Motor neuron (in vitro differentiated cells): ENCODE data around the gene UMODL1. TPM values are rescaled to one million over a fixed set of nuclear protein-coding genes. Genes with fewer than 3 reads are reported as not detected.

Experiments used
- ATAC-seq, 8 experiments: fragments of 200-7000 bp; cut with Tn5 transposase; replicated peaks in 6 of 8; 2 replicates each; pipeline ENCODE4 v1.8.0; 2021; ENCODE audit warnings: mild to moderate bottlenecking in 8 of 8, moderate library complexity in 8 of 8
- H3K27ac ChIP-seq, 2 donors: fragments of 250-450 bp; sonication (Bioruptor Pico); 2 replicates each; pipeline ENCODE4 v1.9.0; 2021; ENCODE audit warnings: antibody characterized with exemption in 2 of 2, mild to moderate bottlenecking in 2 of 2, moderate library complexity in 1 of 2
- H3K4me1 ChIP-seq, 2 donors: fragments of 250-450 bp; sonication (Bioruptor Pico); replicated peaks in 1 of 2; 2 replicates each; pipeline ENCODE4 v1.6.1; 2021; ENCODE audit warnings: antibody characterized with exemption in 2 of 2, mild to moderate bottlenecking in 2 of 2, moderate library complexity in 1 of 2
- H3K4me3 ChIP-seq, 5 donors: fragments of 250-450 bp; sonication (Bioruptor Pico); 2 replicates each; pipeline ENCODE4 v1.9.0; 2021; ENCODE audit warnings: antibody characterized with exemption in 5 of 5, mild to moderate bottlenecking in 5 of 5, moderate library complexity in 4 of 5
- WGBS, 10 experiments: fragments of 450-650 bp; shearing (Covaris generic); methylation state at CpG; one replicate each; pipeline ENCODE4 v1.0.0; 2022; 5-methylcytosine and 5-hydroxymethylcytosine counted together
- in situ Hi-C, 9 experiments: fragments of 400-800 bp; cut with MboI; loops; one replicate each; pipeline ENCODE4 v1.15.0; 2021; ENCODE audit warnings: low sequenced_read_pairs in 9 of 9, low pct_unique_long_range_greater_than_20kb in 2 of 9; ENCODE audit not compliant: unreplicated experiment in 9 of 9
- total RNA-seq, 8 experiments: library from RNA; unstranded; fragments of 300-600 nt; gene quantifications; 2 replicates each; pipeline versions ENCODE4 v1.2.3 to v1.2.4, GENCODE V29; 2022

Gene UMODL1
- total RNA-seq, 8 experiments from 2014 or later = 0.09 to 0.95 (median 0.31) TPM; not detected in 1

- peaks cover 8% of the 10 kb centered on the region in 2 donors for H3K4me1 ChIP-seq
- H3K4me3 ChIP-seq = no peak overlapping the region
- WGBS, 10 experiments = 93 to 100% methylated on average over 1 to 3 of the region's 4 CpGs; no CpG with 5 or more reads in 8 of the 10 experiments
- no peak overlapping the region for H3K27ac ChIP-seq
- no peak for ATAC-seq
- in situ Hi-C loops = no loop called here
Measured at GRCh38 chr21:42031816-42032215, 39.3 kb upstream of the UMODL1 start.

DNA sequence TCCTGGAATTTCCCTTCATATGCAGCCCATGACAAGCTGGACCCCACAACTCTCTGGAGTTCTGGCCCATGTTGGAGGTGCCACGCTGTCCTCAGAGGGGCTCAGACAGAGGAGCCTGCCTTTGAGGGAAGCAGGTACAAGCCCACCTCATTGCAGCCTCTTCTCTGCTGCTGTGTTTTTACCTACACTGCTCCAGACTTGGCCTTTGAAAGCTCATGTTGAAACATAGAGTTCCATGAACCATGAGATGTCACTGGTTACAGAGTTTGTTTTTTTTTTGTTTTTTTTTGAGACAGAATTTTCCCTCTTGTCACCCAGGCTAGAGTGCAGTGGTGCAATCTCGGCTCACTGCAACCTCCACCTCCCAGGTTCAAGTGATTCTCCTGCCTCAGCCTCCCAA lies 38.9 kb upstream of the UMODL1 start:
- WGBS, 10 experiments = 60 to 100% methylated on average over 1 of the region's 2 CpGs; no CpG with 5 or more reads in 8 of the 10 experiments
- no peak overlapping the region for H3K27ac ChIP-seq
- H3K4me3 ChIP-seq = no peak overlapping the region
- H3K4me1 ChIP-seq = peaks cover 8% of the 10 kb centered on the region in 2 donors
- in situ Hi-C loops = no loop called here
- no peak for ATAC-seq

GRCh38 chr21:42032968-42033367 lies 38.1 kb upstream of the UMODL1 start:
- Histone ChIP-seq H3K27ac (no peak overlapping the region), H3K4me1 (peaks cover 3% of the 10 kb centered on the region in 2 donors), H3K4me3 (no peak overlapping the region)
- in situ Hi-C loops = no loop called here
- peak in 1 of 8 experiments; percentile 32 for ATAC-seq
- 90 to 100% methylated on average over 1 to 2 of the region's 3 CpGs; no CpG with 5 or more reads in 8 of the 10 experiments for WGBS, 10 experiments

DNA sequence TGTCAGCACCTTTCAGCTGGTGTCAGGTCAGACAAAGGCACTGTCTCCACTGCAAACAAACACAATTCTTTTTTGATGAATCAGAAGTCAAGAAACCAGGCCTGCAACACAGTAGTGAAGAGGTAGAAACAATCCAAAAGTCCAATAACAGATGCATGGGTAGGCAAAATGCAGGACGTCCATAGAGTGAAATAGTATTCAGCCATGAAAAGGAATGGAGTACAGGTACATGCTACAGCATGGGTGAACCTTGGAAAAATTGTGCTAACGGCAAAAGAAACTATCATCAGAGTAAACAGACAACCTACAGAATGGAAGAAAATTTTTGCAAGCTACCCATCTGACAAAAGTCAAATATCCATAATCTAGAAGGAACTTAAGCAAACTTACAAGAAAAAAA lies 34.8 kb upstream of the UMODL1 start:
- WGBS, 10 experiments = 48 to 100% (median 85%) methylated on average over 1 to 2 of the region's 2 CpGs
- no peak for ATAC-seq
- Histone ChIP-seq H3K4me1 (peaks cover 9 to 16% of the 10 kb centered on the region in 2 donors), H3K4me3 (no peak overlapping the region), H3K27ac (no peak overlapping the region)
- in situ Hi-C loops = no loop called here

DNA sequence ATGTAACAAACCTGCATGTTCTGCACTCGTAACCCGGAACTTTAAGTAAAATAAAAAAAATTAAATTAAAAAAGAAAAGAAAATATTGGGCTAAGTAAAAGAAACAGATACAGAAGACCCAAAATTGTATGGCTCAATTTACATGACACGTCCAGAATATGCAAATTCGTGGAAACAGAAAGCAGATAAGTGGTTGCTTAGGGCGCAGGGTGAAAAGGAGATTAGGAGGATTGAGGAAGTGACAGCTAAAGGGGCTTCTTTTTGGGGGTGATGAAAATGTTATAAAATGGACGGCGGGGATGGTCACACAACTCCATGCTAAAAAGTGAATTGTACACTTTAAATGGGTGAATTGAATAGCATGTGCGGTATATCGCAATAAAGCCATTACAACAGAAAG lies 33.6 kb upstream of the UMODL1 start:
- in situ Hi-C loops = no loop called here
- WGBS, 10 experiments = 71 to 100% (median 87%) methylated on average over 3 to 9 of the region's 9 CpGs
- no peak for ATAC-seq
- Histone ChIP-seq H3K4me1 (peaks cover 9 to 16% of the 10 kb centered on the region in 2 donors), H3K27ac (no peak overlapping the region), H3K4me3 (no peak overlapping the region)

DNA sequence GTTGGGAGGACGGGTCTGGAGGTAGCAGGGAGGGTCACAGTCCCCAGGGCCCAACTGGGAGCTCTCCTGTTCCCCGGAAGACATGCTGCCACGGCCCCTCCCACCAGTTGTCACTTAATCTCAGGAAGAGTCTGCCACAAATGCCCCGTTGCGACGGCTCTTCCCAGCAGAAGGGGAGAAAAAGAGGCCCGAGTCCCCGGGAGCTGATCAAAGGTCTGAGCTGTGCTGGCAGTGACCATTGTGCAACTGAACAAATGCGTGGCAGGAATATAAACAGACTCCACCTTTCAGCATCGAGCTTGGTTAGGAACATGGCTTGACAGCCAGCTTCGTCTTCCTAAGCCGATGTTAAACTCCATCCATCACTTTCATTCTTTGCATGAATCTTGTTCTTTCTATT lies 33.2 kb upstream of the UMODL1 start:
- Histone ChIP-seq H3K4me3 (no peak overlapping the region), H3K27ac (no peak overlapping the region), H3K4me1 (peaks cover 12 to 16% of the 10 kb centered on the region in 2 donors)
- WGBS, 10 experiments = 16 to 97% (median 38%) methylated on average over 1 to 9 of the region's 12 CpGs; no CpG with 5 or more reads in 2 of the 10 experiments
- in situ Hi-C loops = no loop called here
- peak in 5 of 8 experiments; percentile 43 to 61 (median 51) for ATAC-seq

DNA sequence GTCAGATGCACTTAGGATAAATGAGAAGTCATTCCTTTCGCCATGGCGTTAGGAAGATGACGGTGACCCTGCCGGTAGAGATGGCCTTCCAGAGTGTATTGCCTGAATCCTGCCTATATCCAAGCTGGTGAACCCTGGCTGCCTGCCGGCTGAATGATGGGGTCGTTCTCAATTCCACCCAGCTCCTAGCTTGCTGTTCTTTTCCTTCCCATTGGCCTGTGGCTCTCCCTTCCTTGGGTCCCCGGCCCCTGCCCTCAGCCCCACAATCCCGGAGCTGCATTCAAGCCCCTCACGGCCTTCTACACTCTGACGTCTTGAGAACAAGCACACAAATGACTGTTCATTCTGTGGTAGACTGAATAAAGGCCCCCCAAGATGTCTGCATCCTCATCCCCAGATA lies 32.7 kb upstream of the UMODL1 start:
- 79 to 98% (median 89%) methylated on average over 3 to 6 of the region's 10 CpGs; no CpG with 5 or more reads in 5 of the 10 experiments for WGBS, 10 experiments
- Histone ChIP-seq H3K4me1 (peaks cover 15 to 16% of the 10 kb centered on the region in 2 donors), H3K4me3 (no peak overlapping the region), H3K27ac (no peak overlapping the region)
- in situ Hi-C loops = no loop called here
- ATAC-seq = no peak

GRCh38 chr21:42038826-42039425 lies 32.2 kb upstream of the UMODL1 start:
- Histone ChIP-seq H3K4me3 (no peak overlapping the region), H3K4me1 (peaks cover 15 to 16% of the 10 kb centered on the region in 2 donors), H3K27ac (no peak overlapping the region)
- in situ Hi-C loops = no loop called here
- 13 to 100% (median 86%) methylated on average over 3 to 6 of the region's 8 CpGs; no CpG with 5 or more reads in 4 of the 10 experiments for WGBS, 10 experiments
- ATAC-seq = peak in 3 of 8 experiments; percentile 16 to 51 (median 26)

- in situ Hi-C loops = no loop called here
- peak in 3 of 8 experiments; percentile 51 to 71 (median 62) for ATAC-seq
- Histone ChIP-seq H3K27ac (no peak overlapping the region), H3K4me3 (no peak overlapping the region), H3K4me1 (peaks cover 15 to 16% of the 10 kb centered on the region in 2 donors)
- WGBS, 10 experiments = 7 to 100% (median 61%) methylated on average over 1 to 3 of the region's 5 CpGs; no CpG with 5 or more reads in 6 of the 10 experiments
Measured at GRCh38 chr21:42039470-42039901, 31.6 kb upstream of the UMODL1 start.

DNA sequence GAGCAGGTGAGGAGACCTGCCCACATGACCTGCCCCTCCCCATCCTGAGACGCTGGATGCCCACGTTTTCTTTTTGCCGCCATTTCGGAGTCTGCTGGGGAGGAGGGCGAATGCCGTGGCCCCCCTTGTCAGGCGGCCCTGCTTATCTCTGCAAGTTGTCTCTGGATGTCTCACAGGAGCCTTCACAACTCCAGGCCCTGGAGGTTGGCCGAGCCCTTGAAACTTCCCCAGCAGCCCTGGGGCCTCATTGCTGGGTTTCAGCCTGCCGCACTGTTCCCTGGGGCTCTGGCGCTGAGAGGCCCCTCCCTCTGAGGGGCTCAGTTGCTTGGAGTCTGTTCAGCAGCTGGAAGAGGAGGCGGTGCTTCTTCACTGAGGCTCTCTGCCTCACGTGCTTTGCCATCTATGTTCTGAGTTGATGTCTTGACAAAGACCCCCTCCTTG lies 31.2 kb upstream of the UMODL1 start:
- ATAC-seq = peak in 7 of 8 experiments; percentile 50 to 86 (median 81)
- WGBS, 10 experiments = 49 to 100% (median 73%) methylated on average over 1 to 9 of the region's 12 CpGs; no CpG with 5 or more reads in 4 of the 10 experiments
- no peak overlapping the region for H3K4me3 ChIP-seq
- no peak overlapping the region for H3K27ac ChIP-seq
- in situ Hi-C loops = no loop called here
- peaks cover 15 to 16% of the 10 kb centered on the region in 2 donors for H3K4me1 ChIP-seq

- no peak overlapping the region for H3K27ac ChIP-seq
- ATAC-seq = peak; percentile 40 to 84 (median 66)
- in situ Hi-C loops = no loop called here
- WGBS, 10 experiments = 17 to 100% (median 90%) methylated on average over 1 to 10 of the region's 18 CpGs
- peaks cover 15 to 16% of the 10 kb centered on the region in 2 donors for H3K4me1 ChIP-seq
- no peak overlapping the region for H3K4me3 ChIP-seq
Measured at GRCh38 chr21:42040411-42041180, 30.5 kb upstream of the UMODL1 start.

DNA sequence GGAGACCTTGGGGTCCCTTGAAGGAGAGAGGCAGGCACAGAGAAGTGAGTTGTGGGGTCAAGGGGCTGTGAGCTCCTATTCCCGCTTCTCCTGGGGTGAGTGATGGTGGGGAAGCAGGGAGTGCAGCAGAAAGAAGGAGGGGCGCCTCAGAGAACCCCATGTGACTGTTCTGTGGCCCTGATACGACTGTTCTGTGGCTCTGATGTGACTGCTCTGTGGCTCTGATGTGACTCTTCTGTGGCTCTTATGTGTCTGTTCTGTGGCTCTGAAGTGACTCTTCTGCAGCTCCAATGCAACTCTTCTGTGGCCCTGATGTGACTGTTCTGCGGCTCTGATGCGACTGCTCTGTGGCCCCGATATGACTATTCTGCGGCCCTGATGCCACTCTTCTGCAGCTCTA lies 29.9 kb upstream of the UMODL1 start:
- ATAC-seq = no peak
- Histone ChIP-seq H3K27ac (no peak overlapping the region), H3K4me3 (no peak overlapping the region), H3K4me1 (peaks cover 15 to 16% of the 10 kb centered on the region in 2 donors)
- WGBS, 10 experiments = 50 to 100% (median 94%) methylated on average over 1 to 4 of the region's 7 CpGs; no CpG with 5 or more reads in 5 of the 10 experiments
- in situ Hi-C loops = no loop called here

GRCh38 chr21:42041711-42042110 lies 29.4 kb upstream of the UMODL1 start:
- Histone ChIP-seq H3K4me3 (no peak overlapping the region), H3K4me1 (peaks cover 15 to 16% of the 10 kb centered on the region in 2 donors), H3K27ac (no peak overlapping the region)
- no peak for ATAC-seq
- in situ Hi-C loops = no loop called here
- WGBS, 10 experiments = 40 to 82% (median 65%) methylated on average over 1 to 4 of the region's 4 CpGs; no CpG with 5 or more reads in 6 of the 10 experiments
